Aorta (tissue), 5 donors: ENCODE data around the gene DHX57. TPM values are rescaled to one million over a fixed set of nuclear protein-coding genes. Genes with fewer than 3 reads are reported as not detected.

Source experiments
- ATAC-seq: fragments of 200-7000 bp; cut with Tn5 transposase; one replicate; pipeline ENCODE4 v1.9.1; 2022; ENCODE audit warnings: moderate library complexity; ENCODE audit not compliant: low FRiP score
- DNase-seq, 2 donors: peaks; one replicate each; pipeline ENCODE4 v3.0.0-alpha.2; 2020
- H3K27ac ChIP-seq, 2 donors: one replicate each; pipeline ENCODE4 v1.5.1; 2013; ENCODE audit warnings: low read length in 2 of 2, mild to moderate bottlenecking in 2 of 2, moderate library complexity in 2 of 2, control low read depth in 1 of 2, inconsistent platforms in 1 of 2, low read depth in 1 of 2
- H3K27me3 ChIP-seq, 2 donors: one replicate each; pipeline ENCODE4 v1.6.1; 2013; ENCODE audit warnings: control low read depth in 1 of 2, low read length in 1 of 2, mild to moderate bottlenecking in 1 of 2, moderate library complexity in 1 of 2; ENCODE audit not compliant: insufficient read depth in 2 of 2, control insufficient read depth in 1 of 2
- H3K36me3 ChIP-seq, 2 donors: one replicate each; pipeline ENCODE4 v1.6.1; 2013; ENCODE audit warnings: control low read depth in 1 of 2, low read length in 1 of 2, mild to moderate bottlenecking in 1 of 2; ENCODE audit not compliant: insufficient read depth in 2 of 2, control insufficient read depth in 1 of 2
- H3K4me1 ChIP-seq, 2 donors: one replicate each; pipeline ENCODE4 v1.6.1; 2013; ENCODE audit warnings: low read length in 2 of 2, control low read depth in 1 of 2, mild to moderate bottlenecking in 1 of 2, moderate library complexity in 1 of 2; ENCODE audit not compliant: insufficient read depth in 2 of 2, control insufficient read depth in 1 of 2
- H3K4me3 ChIP-seq, 2 donors: one replicate each; pipeline ENCODE4 v1.5.1; 2013; ENCODE audit warnings: low read length in 2 of 2, control low read depth in 1 of 2, mild to moderate bottlenecking in 1 of 2
- H3K9me3 ChIP-seq: one replicate; pipeline ENCODE4 v1.6.1; 2013; ENCODE audit warnings: mild to moderate bottlenecking, low read length; ENCODE audit not compliant: control insufficient read depth
- WGBS, 2 donors: extraction: QIAGEN DNeasy Blood & Tissue Kit; methylation state at CpG; one replicate each; pipeline ENCODE4 v1.1.7; 2013; 5-methylcytosine and 5-hydroxymethylcytosine counted together
- intact Hi-C, 2 donors: fragments of 100-400 bp; cut with DNase I; formaldehyde crosslinking; loops; one replicate each; pipeline versions ENCODE4 v1.14.2 to v1.15.0; 2022
- polyA plus RNA-seq, 2 donors: library from polyadenylated mRNA; stranded (reverse); fragments of 200-250 nt; gene quantifications; one replicate each; pipeline ENCODE4 v1.2.3, GENCODE V29; 2013
- total RNA-seq, 2 donors: library from RNA; stranded (reverse); fragmentation: NEBNext Ultra II Directional; extraction: Animal tissue kit (Norgen Biotek cat#: 25700); gene quantifications; one replicate each; pipeline ENCODE4 v1.2.1, GENCODE V29; 2021
- donor health status: healthy with polysubstance abuse.
- donor health status: Bipolar disorder and iron deficiency.
- donor health status: DM: no; HTN: no; CAD: no.
- donor health status: DM: no; HTN: no; CAD: no.
- donor health status: DM: yes; HTN: yes; CAD: no.

The DHX57 gene
- total and polyA plus RNA-seq, 4 donors: 2.5 to 19.6 (median 15.6) TPM

DNA sequence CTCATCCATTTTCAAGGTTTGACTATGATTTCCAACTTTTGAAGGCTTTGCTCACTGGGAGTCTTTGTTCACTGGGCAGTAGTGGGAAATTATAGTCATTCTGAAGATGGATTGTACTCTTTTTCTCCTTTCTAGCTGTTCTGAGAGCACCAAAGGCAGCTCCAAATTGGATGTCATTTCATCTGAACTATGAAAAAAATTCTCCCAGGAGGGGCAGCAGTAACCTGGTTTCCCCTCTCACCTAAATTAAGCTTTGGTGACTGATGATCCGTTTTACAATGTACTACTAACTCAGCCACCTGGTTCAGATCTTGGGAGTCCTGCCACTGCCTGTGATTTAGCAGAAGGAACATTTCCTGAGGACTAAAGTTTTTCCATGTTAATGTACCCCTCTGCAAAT is 31.5 kb upstream of the DHX57 start:
- intact Hi-C loops: no loop called here
- ATAC-seq (no peak), DNase-seq (no peak)
- H3K27ac ChIP-seq: no peak overlapping the region
- H3K27me3 ChIP-seq: no peaks in the 10 kb centered on the region
- H3K36me3 ChIP-seq: no peaks in the 10 kb centered on the region
- H3K4me1 ChIP-seq: no peaks in the 10 kb centered on the region
- no peaks in the 10 kb centered on the region for H3K9me3 ChIP-seq
- 84 to 96% methylated on average over 1 of the region's 1 CpG for WGBS, 2 donors
- H3K4me3 ChIP-seq: no peak overlapping the region

GRCh38 chr2:38905251-38905650 is 29.5 kb upstream of the DHX57 start:
- no peak overlapping the region for H3K27ac ChIP-seq
- intact Hi-C loops: no loop called here
- H3K9me3 ChIP-seq: no peaks in the 10 kb centered on the region
- DNase-seq (no peak), ATAC-seq (no peak)
- no peaks in the 10 kb centered on the region for H3K27me3 ChIP-seq
- H3K4me1 ChIP-seq: no peaks in the 10 kb centered on the region
- 91 to 94% methylated on average over 2 of the region's 2 CpGs for WGBS, 2 donors
- H3K4me3 ChIP-seq: no peak overlapping the region
- no peaks in the 10 kb centered on the region for H3K36me3 ChIP-seq

DNA sequence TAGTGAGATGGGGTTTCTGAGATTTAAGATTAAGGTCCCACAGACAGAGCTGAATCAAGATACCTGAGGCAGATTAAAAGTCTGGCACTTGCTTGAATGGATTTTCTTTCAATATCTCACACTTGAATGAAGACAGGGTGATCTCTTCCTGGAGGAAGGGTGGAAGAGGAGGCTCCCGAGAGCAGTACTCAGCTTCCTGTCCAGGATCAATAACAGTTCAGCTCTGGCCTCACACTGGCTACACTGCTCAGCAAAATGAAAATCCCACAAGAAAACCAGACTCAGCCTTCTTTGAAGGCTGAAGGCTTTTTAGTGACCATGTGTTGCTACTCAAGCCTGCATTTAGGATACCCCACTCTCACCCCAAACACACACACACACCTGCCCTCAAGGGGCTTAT is 25.0 kb upstream of the DHX57 start:
- ATAC-seq: no peak
- no peaks in the 10 kb centered on the region for H3K36me3 ChIP-seq
- H3K9me3 ChIP-seq: no peaks in the 10 kb centered on the region
- intact Hi-C loops: no loop called here
- H3K4me1 ChIP-seq: no peaks in the 10 kb centered on the region
- DNase-seq: no peak
- H3K27me3 ChIP-seq: no peaks in the 10 kb centered on the region
- 67 to 78% methylated on average over 1 of the region's 1 CpG for WGBS, 2 donors
- no peak overlapping the region for H3K27ac ChIP-seq
- H3K4me3 ChIP-seq: no peak overlapping the region

DNA sequence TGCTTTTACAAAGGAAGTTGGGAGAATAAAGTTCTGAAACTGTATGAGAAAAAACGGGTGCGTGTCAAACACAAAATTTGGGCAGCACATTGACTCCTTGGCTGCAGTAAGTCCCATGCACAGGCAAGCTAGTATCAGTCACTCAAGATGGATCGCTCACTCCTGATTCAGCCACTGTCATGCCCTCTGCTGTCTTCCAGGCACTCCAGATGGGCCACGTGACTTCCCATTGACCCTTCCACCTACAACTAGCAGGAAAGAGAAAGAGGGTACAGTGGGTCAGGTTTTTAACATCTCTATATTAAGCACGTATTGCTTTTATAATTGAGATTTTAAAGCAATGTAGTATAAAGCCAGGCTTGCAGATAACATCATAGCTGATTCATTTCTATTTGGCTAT is 22.5 kb upstream of the DHX57 start:
- ATAC-seq: no peak
- no peak for DNase-seq
- intact Hi-C loops: no loop called here
- Histone ChIP-seq H3K4me3 (no peak overlapping the region), H3K27ac (no peak overlapping the region), H3K27me3 (no peaks in the 10 kb centered on the region), H3K4me1 (no peaks in the 10 kb centered on the region), H3K9me3 (no peaks in the 10 kb centered on the region), H3K36me3 (no peaks in the 10 kb centered on the region)
- 76 to 79% methylated on average over 5 of the region's 5 CpGs for WGBS, 2 donors

DNA sequence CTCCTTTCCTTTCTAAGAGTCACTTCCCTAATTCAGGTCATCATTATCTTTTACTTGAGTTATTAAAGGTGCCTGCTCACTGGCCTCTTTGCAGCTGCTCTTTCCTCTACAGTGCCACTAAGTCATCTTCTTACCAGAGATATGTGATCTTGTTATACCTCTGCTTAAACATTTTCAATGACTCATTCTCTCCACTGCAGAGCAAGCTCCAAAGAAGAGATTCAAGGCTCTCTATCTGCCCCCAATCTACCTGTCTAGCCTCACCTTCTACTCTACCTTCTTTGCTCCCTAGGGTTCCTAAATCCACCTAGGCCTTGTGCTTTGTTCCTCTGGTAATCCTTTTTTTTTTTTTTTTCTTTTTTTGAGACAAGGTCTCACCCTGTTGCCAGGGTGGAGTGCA is 17.1 kb upstream of the DHX57 start:
- Histone ChIP-seq H3K36me3 (no peaks in the 10 kb centered on the region), H3K9me3 (peaks cover under 1% of the 10 kb centered on the region), H3K4me1 (no peaks in the 10 kb centered on the region), H3K4me3 (no peak overlapping the region), H3K27ac (no peak overlapping the region), H3K27me3 (no peaks in the 10 kb centered on the region)
- ATAC-seq (no peak), DNase-seq (no peak)
- intact Hi-C loops: no loop called here

GRCh38 chr2:38889575-38889974 is 13.8 kb upstream of the DHX57 start, which contains the start of gene ARHGEF33:
Gene ARHGEF33 (plus strand): TSS chr2:38889875. CDS start chr2:38919448, 29,573 bp downstream.
- H3K4me3 ChIP-seq: no peak within 1 kb of the TSS
- WGBS, 2 donors: 77 to 78% methylated on average over 3 of the region's 3 CpGs
- no peak for DNase-seq
- no peaks in the 10 kb centered on the region for H3K4me1 ChIP-seq
- H3K27me3 ChIP-seq: no peaks in the 10 kb centered on the region
- H3K27ac ChIP-seq: no peak within 1 kb of the TSS
- H3K9me3 ChIP-seq: peaks cover 1% of the 10 kb centered on the region
- intact Hi-C loops: no loop called here
- H3K36me3 ChIP-seq: no peaks in the 10 kb centered on the region
- ATAC-seq: no peak

- intact Hi-C loops: no loop called here
- DNase-seq (no peak), ATAC-seq (no peak)
- Histone ChIP-seq H3K4me1 (no peaks in the 10 kb centered on the region), H3K27ac (no peak overlapping the region), H3K9me3 (peaks cover 1% of the 10 kb centered on the region), H3K4me3 (no peak overlapping the region), H3K36me3 (no peaks in the 10 kb centered on the region), H3K27me3 (no peaks in the 10 kb centered on the region)
Observed at GRCh38 chr2:38889045-38889444, 13.3 kb upstream of the DHX57 start.

DNA sequence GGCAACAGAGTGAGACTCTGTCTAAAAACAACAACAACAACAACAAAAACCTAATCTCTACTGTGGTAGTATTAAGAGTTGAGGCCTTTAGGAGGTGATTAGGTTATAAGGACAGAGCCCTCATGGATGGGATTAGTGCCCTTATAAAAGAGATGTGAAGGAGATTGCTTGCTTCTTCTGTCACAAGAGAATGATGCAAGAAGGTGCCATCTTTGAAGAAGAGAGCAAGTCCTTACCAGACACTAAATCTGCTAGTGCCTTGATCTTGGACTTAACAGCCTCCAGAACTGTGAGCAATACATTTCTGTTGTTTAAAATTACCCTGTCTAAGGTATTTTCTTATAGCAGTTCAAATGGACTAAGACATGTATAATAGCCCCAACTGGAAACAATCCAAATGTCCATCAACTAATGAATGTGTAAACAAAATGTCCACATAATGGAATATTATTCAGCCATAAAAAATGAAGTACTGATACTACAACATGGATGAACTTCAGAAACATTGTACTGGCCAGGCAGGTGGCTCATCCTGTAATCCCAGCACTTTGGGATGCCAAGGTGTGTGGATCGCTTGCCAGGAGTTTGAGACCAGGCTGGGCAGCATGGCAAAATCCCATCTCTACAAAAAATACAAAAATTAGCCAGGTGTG is 12.3 kb upstream of the DHX57 start:
- no peak for DNase-seq
- no peak for ATAC-seq
- 99 to 100% methylated on average over 1 of the region's 1 CpG for WGBS, 2 donors

GRCh38 chr2:38887347-38887746 is 11.6 kb upstream of the DHX57 start:
- intact Hi-C loops: no loop called here
- no peak overlapping the region for H3K27ac ChIP-seq
- H3K36me3 ChIP-seq: no peaks in the 10 kb centered on the region
- ATAC-seq: no peak
- WGBS, 2 donors: 91% methylated on average over 4 of the region's 4 CpGs
- H3K4me3 ChIP-seq: no peak overlapping the region
- DNase-seq: no peak
- peaks cover 1% of the 10 kb centered on the region for H3K9me3 ChIP-seq
- H3K27me3 ChIP-seq: no peaks in the 10 kb centered on the region
- H3K4me1 ChIP-seq: no peaks in the 10 kb centered on the region

More for the DNA sequence above, 12.3 kb upstream of the DHX57 start:
- Histone ChIP-seq H3K27ac (no peak overlapping the region), H3K4me3 (no peak overlapping the region), H3K4me1 (no peaks in the 10 kb centered on the region), H3K27me3 (no peaks in the 10 kb centered on the region), H3K9me3 (peaks cover 1% of the 10 kb centered on the region), H3K36me3 (no peaks in the 10 kb centered on the region)
- intact Hi-C loops: no loop called here
